ENCODE measurements around the gene TMCO2.
"Not testable (repeated sequence)": the region's sequence is repeated elsewhere in the genome, so short reads cannot be mapped to it uniquely, and the experiment has no call there.

The TMCO2 gene

DNA sequence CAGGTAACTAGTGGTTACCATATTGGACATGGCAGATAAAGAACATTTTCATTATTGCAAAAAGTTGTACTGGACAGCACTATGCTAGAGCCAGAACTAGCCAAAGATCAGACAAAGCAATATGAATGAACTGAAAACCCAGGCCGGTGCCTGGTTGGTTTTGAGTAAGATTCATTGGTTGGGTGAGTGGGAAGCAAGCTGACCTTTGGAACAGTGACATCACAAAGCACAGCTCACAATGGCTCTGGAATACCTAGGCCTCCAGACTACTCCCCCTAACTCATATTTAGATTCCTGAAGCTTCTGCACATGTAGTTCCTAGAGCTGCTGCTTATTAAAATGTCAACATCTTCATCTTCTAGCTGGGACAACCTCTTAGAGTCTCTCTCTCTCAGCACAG lies at the start of gene TMCO2:
Gene TMCO2 (plus strand): TSS at position 283 of the 400 bp plus-strand sequence. CDS start 57 bp downstream, at position 340.
- DNase-seq: no peak

DNA sequence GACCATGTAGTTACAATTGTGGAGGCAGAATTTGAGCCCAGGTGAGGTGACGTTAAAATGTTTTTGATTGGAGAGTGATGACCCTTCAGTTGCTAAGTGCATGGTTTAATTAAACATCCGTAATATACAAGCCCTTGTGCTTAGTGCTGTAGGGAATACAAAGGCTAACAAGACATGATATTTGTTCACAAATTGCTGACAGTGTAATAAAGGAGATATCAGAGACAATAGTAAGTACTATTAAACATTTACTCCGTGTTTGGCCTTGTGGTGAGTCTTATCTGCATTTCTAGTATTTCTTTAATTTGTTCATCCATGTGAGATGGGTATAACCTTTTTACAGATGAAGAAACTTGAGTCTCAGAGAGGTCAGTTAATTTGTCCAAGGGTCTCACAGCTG lies 48.6 kb upstream of the TMCO2 start:
- no peak for DNase-seq

DNA sequence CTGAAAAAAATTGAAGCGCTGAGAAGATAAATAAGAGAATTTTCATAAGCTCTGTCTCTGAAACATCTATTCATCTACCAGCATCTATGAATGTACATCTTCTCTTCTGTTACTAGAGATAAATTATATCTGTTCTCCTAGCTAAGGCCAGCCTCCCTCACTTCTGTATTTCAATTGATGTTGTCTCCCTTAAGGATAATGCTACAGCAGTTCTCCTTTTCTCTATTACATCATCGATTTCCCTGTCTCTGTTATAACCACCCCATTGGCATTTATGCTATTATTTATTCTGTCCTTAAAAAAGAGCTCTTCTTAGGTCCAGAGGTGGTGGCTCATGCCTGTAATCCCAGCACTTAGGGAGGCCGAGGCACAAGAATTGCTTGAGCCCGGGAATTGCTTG lies 42.9 kb upstream of the TMCO2 start:
- no peak for DNase-seq

DNA sequence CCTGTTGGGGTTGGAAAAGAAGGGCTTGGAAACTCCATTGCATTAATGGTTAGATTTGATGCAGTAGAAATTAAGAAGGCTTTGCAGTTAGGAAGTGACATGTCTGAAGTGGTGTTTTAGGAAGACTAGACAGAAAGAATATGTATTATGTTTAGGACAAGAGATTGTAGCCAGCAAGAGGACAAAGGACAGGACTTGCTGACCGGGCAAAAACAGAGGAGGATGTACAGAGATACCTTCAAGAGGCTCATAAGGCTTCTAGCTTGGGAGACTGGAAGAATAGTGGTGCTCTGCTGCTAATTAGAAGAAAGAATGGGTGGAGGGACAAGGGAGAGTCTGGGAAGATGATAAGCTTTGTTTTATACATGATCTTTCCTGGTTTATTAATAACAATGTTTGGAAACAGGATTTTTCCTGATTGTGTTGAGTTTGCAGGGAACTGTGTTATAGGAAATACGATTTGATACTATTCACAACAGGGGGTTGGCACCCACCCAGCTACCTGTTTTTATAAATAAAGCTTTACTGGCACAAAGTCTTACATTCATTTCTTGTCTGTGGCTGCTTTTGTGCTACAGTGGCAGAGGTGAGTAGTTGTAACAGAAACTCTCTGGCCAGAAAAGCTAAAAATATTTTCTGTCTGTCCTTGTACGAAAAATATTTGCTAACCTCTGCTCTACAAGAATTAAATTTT lies 37.1 kb upstream of the TMCO2 start:
- DNase-seq: no peak

DNA sequence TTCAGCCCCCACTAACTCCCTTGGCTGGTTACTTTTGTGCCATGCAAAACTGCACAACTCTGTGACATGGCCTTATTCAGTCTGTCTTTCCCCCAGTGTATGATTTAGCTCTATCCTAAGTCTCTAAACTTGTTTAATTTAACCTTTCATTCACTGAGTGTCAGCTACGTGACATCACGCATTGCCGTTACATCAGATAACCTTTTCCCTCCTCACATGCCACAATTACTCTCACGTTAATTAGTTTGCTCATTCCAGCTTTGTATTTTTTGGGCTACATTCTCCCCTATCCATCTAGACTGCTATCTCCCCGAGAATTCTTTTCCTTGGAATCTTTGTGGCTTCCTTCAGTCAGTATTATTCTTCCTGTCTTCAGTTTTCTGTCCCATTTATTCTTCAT lies 29.4 kb upstream of the TMCO2 start:
- DNase-seq: no peak

DNA sequence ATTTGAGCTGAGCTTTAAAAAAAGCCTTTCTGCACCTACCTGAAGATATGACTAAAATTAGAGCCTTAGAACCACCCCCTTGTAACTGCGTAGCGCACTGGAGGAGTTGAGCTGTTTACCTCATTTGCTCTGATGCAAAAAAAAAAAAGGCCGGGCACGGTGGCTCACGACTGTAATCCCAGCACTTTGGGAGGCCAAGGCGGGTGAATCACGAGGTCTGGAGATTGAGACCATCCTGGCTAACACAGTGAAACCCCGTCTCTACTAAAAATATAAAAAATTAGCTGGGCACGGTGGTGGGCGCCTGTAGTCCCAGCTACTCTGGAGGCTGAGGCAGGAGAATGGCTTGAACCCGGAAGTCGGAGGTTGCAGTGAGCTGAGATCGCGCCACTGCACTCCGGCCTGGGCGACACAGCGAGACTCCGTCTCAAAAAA lies 26.2 kb upstream of the TMCO2 start:
- DNase-seq: not testable (repeated sequence)

DNA sequence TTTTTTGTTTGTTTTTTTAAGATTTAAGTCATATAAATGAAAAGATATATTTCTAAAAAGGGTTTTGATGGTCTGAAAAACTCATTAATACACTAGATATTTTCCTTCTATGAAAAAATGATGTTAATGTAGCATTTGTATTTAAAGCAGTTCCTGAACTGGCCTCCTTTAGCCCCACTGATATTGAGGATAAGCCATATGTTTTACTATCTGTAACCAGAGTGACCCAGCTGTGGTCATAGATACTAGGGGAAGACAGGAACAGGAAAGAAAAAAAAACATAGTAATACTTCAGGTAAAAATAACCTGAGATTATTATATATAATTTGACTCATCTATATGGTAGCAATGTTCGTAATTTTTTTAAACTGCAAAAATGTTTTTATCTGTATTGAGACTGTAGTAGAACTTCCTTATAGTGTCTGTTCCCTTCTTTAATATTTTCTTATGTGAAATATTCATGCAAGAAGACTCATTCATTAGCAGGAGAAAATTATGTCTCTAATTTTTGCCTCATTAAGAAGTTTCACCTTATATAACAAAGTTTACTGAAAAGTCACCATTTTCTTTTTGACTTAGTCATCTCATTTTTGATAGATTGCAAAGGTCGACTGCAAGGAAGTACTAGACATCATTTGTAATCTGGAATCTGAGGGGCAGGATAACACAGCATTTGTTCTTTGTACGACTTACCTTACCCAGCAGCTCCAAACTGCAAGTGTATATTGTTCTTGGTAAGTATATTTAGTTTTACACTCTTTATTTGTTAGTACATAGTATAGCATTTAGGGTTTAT lies 25.6 kb upstream of the TMCO2 start:
- DNase-seq: no peak

DNA sequence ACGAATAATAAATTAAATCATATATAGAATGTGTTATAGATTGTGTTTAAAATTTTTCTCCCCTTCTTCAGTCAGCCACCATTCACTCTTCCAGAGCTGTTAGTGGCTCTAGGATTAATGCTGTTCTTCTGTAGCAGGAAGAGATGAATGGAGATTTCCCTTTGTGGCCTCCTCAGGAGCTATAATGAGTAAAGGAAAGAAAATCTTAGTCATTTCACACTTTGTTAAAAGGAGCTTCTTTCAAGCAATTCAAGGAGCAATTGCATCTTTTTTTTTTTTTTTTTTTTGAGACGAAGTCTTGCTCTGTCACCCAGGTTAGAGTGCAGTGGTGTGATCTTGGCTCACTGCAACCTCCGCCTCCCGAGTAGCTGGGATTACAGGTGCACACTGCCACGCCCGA lies 23.7 kb upstream of the TMCO2 start:
- DNase-seq: no peak

DNA sequence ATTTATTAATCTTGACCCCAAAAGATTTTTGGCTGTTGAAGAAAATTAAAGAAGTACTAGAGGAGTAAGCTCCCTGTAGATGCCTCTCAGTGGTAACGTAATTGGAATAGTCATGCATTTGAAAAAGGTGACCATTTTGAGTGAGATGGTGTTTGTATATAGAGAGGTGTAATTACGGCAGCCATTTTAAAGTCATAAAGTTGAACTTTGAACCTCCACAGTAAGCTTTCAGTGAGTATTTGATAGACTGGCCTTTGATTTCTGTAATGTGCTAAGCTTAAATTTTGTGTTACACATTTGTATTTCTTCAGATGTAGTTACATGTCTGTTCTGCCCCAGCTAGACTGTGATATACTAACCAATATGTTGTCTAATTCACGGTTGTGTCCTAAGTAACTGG lies 21.5 kb upstream of the TMCO2 start:
- no peak for DNase-seq

DNA sequence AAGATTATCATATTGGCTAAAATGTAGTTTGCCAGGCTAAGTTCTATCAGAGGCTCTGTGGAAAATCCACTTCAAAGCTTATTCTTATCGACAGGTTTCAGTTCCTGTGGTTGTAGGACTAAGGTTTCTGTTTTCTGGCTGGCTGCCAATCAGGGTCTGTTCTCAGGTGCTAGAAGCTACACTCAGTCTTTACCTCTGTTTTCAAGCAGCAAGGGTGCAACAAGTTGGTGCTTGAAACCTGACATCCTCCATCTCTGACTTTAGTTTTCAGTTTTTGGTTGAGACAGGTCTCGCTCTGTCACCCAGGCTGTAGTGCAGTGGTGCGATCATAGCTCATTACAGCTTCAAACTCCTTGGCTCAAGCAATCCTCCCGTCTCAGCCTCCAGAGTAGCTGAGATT lies 15.3 kb upstream of the TMCO2 start:
- DNase-seq: no peak

DNA sequence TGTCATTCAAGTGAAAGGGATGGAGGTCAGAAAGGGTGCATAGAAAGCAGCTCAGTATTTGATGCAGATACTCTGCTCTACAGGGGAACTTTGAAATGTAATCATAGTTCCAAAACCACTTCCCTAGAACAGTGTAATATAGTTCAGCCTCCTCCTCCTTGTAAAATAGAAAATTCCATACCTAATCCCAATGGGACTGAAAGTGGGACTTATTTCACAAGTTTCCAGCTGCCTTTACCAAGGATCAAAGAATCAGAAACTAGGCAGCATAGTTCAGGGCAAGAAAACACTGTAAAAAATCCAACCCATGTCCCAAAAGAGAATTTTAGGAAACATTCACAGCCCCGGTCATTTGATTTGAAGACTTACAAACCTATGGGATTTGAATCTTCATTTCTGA lies 8.1 kb upstream of the TMCO2 start:
- DNase-seq: no peak

DNA sequence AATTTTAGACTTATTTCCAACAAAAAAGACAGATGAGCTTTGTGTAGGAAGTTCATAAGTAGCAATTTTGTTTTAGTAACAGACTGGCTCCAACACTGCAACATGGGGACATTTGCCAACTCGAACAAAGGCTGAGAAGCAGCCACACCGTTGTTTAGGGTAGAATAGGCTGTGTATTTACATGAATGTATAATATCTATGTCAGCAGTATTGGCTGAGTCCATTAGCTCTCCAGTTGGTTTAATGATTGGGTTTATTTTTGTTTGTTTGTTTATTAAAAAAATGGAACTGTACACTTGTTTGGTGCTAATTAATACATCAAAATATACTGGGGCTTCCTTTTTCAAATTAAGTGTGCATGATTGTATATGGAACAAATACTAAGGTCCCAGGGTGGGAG lies 7.3 kb upstream of the TMCO2 start:
- no peak for DNase-seq

DNA sequence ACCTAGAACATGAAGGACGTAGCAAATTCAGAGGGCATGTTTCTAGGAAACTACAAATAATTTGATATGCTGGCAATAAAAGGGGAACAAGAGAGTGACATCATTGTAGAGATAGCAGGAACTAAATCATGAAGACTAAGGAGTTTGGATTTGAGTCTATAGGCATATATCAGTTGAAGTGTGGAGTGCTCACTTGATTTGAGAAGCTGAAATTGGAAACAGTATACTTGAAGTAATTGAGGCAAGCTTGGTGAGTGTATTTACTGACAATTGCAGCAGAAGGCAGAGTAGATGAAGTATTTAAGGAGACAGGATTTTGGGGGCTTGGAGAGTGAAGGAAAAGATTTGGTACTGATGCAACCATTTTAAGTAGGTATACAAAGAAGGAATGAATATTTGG lies 6.4 kb upstream of the TMCO2 start:
- DNase-seq: no peak

DNA sequence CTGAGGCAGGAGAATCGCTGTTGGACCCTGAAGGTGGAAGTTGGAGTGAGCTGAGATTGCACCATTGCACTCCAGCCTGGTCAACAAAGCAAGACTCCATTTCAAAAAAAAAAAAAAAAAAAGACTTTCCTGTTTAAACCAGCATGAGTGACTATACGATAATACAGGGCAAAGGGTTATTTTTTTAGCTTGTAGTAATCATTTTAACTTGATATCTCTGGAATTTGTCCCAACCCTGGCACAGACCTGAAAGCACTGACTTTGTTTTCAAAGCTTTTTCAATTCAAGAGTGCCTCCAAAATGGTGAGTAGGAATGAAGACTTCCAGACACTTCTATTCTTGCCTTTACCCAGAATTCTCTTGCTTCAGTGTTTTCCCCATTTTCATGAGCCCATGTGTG lies 4.4 kb upstream of the TMCO2 start:
- DNase-seq: no peak

DNA sequence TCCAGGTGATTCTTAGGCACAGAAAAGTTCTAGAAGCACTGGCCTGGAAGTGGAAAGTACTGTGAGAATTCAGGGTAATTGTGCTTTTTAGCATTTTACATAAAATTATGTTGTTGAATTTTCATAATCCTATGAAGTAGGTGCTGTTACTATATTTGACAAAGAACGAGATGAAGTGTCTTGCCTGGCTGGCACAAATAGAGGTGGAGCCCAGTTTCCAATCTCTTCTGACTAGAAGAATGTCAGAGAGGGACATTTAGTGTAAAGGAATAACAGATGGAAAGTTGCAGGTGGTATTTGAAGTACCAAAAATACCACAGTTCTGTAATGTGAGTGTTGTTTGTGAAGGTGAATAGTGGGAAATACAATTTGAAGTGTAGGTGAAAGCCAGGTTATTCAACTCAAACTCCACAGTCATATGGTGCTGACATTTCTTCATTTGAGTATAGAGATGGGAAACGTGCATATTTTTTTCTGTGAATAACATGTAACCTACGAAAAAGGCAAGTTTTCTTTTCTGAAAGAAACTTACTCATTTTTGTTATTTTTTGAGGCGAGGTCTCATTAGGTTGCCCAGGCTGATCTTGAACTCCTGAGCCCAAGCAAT lies 3.5 kb upstream of the TMCO2 start:
- no peak for DNase-seq

DNA sequence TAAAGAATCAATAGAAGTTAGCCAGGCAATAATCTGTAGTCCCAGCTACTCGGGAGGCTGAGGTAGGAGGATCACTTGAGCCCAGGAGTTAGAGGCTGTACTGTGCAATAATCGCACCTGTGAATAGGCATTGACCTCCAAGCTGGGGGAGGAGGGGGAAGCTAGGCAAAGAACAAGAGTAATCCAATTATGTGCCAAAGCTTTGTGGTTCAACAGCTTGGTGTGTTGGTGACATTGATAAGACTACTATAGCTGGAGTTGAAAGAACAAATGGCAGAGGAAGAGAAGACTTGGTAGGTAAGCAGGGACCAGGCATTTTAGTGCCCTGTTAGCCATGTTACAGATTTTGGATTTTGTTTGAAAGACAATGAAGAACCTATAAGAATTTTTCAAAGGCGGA lies 2.1 kb upstream of the TMCO2 start:
- no peak for DNase-seq

DNA sequence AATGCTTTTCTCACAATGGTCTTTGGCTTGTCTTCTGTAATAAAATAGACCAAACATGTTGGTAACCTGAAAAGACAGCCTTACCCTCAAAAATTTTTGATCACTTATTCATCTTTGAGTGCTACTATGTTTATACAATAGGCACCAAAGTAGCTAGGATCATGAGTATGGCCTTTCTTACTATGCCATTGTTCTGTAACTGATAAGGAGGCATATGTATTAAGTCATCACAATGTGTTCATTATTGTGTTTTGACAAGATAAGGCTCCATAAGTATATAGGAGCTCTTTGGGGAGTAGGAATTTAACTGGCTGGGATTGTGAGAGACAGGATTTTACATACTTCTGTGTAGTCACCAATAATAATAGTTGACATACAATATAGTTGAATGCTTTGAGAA lies 675 bp downstream of the TMCO2 start:
- DNase-seq: no peak

DNA sequence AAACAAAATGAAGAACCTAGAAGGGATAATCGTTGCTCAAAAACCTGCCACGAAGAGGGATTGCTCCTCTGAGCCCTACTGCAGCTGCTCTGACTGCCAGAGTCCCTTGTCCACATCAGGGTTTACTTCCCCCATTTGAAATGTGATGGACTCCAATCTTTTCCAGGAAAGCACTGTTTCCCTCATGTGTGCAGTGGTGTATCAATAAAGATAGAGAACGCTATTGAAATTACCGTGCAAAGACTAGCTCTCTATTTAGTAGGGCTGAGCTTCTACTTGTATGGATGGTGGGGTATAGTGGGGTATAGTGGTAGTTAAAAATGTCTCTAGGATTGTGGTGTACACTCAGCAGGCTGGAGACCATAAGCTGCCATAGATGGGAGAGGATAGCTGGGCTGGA lies 3.7 kb downstream of the TMCO2 start:
- no peak for DNase-seq

DNA sequence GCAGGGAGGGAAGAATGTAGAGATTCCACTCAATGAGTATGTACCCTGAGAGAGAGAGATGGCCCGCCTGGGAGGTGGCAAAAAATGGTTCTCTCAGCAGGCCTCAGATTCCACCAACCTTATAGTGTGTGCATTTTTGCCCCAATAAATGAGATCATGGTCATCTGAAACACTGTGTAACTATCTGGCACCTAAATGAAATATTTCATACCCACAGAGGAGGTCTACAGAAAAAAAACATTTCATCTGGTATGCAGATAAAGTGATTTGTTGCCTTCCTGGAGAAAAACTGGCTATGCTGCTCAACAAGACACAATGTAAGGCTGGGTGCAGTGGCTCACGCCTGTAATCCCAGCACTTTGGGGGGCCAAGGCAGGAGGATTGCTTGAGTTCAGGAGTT lies 4.9 kb downstream of the TMCO2 start:
- DNase-seq: no peak

DNA sequence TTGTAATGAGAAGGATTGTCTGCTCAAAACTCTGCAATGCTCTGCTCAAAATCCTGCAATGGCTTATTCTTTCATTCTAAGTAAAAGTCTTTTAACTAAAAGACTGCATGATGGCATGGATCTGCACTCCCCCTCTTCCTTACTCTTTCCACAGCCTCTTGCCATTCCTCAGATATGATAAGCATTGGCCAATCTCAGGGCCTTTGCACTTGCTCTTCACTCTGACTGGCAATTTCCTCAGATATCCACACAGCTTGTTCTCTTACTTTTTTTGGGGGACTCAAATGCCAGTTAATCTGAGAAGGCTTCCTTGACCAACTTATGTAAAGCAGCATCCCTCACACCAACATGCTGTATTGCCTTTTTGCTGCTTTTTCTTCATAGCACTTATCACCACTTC lies 7.5 kb downstream of the TMCO2 start:
- DNase-seq: no peak

DNA sequence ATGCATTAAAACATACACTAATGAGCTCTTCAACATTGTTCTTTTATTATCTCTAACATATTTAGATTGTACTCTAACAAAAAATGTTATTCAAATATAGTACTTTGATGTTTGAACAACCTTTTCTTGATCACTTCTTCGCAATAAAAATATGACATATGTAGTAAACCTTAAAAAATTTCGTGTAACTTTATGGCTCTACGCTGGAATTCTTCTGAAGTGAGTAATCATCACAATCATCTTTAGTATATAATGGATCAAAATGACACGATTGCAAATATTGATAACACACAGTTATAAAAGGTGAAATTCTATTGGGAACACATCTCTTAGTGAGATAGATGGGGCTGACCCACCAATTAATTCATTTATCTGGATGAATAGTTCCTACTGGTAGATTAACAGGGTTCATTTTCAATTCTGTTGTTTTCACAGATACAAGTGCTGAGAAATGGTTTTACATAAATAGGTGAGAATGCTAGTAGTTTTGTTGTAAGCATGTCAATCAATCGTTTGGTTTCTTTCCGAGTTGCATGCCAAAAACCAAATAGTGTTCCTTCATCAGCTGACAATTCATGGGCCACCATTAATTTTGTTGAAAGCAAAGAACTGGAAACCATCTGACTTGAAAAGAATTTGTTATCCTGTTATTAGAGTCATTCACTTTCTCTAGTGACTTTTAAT lies 8.8 kb downstream of the TMCO2 start:
- no peak for DNase-seq

DNA sequence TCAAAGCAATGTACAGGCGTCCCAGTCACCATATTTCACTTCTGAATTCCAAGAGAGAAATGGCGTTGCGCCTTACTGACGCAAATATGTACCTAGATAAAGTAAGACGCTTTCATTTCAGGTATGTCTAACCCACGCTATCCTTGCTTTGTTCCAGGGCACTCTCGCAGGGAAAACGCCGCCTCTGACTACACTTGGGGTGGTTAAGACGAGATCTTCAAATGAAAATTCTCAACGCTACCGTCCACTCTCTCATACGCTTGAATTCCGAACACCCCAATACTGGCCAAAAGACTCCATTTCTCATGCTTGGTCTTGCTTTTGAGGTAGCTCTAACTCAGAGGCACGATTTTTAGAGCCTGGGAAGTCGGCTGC lies 9.6 kb downstream of the TMCO2 start:
- DNase-seq: no peak

DNA sequence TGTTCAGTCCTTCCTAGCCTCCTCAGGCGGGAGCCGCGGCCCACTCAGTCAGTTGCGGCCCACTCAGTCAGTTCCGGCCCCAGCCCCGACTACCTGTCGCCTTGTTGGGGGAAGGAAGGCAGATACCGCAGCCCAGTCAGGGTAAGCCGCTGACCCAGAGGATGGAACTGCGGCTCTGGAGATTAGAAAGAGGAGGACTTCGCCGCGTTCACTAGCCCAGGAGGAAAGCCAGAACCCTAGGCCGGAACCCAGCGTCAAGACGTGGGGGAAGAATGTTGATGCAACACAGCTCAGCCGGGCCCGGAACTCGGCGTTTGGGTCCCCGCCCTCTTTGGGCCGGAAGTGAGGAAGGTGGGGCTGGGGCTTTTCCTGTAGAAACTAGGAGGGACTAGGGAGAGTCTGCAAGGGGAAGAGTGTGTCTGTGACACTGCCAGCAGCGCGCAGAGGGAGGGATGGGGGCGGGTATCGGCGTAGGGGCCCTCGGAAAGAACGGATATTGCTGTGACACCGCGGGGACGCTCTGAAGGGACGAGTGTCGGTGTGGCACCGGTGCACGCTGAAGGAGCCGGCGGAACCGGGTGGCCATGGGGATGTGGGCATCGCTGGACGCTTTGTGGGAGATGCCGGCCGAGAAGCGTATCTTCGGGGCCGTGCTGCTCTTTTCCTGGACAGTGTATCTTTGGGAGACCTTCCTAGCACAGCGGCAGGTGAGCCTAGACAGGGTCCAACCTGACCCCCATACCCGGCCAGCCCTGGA lies 10.1 kb downstream of the TMCO2 start, which contains the start of gene ZMPSTE24:
Gene ZMPSTE24 (plus strand): TSS at position 549 of the 757 bp plus-strand sequence. CDS start 36 bp downstream, at position 585.
- DNase-seq: peak; percentile 89
